Measurements from ENCODE around the gene TSSK3.
"Not testable (repeated sequence)": the region's sequence is repeated elsewhere in the genome, so short reads cannot be mapped to it uniquely, and the experiment has no call there.

The TSSK3 gene

DNA sequence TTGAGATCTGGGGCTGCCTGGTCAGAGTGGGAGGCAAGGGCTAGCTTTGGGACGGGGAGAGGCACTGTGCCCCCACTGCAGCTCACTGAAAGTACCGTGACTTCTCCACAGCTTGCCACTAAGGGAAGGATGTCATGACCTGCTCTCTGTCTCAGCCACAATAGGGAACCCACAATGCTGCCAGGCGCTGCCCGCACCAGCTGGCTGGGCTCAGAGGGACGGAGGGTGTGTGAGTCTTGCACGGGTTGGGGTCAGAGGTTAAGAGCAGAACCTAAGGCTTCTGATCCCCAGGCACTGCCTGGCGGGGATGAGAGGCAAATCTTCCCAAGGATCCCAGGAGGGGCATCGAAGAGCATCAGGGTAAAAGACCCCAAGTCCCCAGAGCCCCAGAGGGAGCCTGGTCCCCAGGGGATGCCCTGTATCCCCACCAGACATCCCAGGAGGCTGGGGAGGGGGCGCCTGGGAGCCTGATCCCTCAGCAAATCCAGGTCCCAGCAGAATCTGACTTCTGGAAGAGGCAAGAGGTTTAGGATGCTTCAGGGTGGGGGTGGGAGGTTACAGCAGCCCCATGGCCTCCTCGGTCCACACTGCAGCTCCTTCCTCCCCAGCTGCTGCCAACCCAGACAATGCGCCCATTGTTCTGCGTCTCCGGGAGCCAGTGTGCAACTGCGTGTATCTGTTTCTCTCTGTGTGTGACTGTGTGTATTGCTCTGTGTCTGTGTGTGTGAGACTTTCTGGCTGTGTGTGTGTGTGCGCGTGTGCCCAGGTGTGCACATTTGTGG lies 24.3 kb upstream of the TSSK3 start:
- peak in 54 of 56 donors; percentile 38 to 95 (median 84) for DNase-seq

DNA sequence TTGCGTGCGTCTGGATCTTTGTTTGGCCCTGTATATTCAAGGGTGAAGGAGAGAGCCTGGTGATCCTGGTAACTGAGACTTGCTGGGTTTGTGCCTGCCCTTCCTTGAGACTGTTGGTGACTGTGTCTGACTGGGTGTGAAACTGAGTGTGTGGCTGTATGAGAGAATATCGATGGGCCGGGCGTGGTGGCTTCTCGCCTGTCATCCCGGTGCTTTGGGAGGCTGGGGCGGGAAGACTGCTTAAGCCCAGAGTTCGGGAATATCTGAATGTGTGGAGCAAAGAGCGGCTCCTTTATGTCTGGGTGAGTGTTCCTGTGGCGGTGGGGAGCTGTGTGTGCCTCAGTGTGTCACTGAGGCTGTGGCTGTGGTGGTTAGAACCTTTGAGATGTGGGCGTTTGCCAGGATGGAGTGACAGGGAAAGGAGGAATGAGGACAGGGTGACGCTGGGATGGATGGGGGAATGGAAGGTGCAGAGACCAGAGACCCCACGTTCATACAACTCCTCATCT lies 23.6 kb upstream of the TSSK3 start:
- DNase-seq, result peak in 5 of 56 donors; percentile 44 to 75 (median 66)

DNA sequence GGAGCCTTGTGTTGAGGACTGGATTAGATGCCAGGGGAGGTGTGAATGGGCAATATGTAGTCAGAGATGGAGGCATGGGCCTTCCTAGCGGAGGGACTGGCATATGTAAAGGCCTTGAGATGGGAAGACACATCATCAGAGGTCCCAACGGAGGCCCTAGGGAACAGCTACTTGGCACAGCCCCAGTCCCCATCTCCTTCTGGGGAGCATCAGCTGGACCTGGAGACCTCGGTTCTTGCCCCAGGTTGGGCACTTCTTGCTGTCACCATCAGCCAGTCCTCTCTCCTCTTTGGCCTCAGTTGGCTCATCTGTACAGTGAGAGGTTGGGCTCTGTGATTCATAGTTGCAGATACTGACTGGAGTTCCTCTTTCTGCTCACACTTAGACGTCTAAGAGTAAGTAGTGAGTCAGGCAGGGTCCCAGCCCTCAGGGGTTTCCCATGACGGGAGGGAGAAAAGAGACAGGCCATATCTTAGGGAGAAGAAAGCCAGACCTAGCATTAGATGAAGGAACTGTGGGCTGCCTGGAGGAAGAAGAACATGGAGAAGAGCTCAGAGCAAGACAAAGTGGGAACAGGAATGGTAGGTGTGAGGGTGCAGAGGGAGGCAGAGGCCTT lies 22.9 kb upstream of the TSSK3 start:
- DNase-seq, result peak in 3 of 56 donors; percentile 35 to 45 (median 39)

DNA sequence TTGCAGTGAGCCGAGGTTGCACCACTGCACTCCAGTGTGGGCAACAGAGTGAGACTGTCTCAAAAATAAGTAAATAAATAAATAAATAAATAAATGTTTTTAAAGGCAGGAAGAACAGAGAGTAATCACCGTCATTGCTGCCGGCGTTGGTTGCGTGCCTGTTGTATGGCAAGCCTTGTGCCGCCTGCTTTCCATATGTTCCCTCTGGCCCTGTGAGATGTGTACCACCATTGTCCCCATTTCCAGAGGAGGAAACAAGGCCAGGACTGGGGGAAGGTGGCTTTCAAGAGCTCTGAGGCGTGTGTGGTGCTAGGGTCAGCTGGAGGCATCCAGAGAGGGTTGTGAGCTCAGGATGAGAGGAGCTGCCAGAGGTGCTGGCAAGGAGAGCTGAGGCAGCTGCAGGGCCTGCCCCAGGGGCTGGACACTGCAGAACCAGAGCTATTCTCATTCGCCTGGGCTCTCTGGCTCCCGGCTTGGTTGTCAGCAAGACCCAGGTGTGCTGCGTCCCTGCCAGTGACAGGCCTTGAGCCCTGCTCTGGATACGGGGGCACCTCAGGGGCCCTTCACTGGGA lies 21.1 kb upstream of the TSSK3 start:
- peak in 16 of 56 donors; percentile 16 to 41 (median 36) for DNase-seq

DNA sequence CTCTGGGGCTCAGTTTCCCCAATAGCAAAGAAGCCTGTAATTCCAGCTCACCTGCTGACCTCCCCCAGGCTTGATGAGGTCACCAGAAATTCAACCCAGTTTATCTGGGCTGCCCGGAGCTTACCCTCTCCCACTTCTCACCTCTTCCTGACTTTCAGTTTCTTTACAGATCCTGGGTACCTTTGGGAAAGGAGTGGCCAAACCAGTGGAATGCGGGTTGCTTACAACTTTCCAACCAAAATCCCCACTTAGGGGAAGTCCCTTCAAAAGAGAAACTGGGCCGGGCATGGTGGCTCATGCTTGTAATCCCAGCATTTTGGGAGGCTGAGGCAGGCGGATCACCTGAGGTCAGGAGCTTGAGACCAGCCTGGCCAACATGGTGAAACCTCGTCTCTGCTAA lies 20.4 kb upstream of the TSSK3 start:
- no peak for DNase-seq

DNA sequence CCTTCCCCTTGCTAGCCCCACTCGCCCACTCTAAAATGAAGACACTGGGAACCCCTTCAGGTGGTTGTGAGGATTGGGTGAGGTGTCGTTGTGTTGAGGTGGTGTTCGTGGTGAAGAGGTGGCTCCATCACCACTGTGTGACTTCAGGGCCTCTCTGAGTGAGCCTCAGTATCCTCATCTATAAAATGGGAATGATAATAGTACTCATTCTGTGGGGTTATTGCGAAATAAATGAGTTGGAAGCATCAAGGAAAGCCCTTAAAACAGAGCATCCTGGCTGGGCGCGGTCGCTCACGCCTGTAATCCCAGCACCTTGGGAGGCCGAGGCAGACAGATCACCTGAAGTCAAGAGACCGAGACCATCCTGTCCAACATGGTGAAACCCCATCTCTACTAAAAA lies 19.6 kb upstream of the TSSK3 start:
- DNase-seq, result no peak

DNA sequence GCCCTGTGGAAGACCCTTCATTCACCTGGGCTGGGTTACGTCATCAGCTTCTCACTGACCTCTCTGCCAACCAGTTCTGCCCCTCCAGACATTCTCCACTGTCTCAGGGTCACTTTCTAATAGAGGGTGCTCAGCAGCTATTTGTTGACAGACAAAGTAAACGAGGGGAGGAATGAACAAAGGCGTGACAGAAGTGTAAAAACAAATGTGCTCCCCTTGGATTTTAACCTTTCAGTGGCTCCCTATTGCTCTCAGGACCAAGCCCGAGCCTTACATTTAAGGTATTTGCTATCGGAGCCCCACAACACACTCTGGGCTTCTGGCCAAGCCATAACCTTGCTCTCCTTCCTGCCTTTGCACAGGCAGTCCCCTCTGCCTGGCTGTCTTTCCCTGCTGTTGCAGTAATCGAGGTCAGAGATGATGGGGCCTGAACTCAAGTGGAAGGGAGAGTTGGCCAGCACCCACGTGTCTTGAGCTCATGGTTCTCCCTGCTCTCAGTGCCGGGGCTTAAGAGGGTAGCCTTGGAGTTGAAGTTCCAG lies 17.0 kb upstream of the TSSK3 start:
- DNase-seq, result no peak

DNA sequence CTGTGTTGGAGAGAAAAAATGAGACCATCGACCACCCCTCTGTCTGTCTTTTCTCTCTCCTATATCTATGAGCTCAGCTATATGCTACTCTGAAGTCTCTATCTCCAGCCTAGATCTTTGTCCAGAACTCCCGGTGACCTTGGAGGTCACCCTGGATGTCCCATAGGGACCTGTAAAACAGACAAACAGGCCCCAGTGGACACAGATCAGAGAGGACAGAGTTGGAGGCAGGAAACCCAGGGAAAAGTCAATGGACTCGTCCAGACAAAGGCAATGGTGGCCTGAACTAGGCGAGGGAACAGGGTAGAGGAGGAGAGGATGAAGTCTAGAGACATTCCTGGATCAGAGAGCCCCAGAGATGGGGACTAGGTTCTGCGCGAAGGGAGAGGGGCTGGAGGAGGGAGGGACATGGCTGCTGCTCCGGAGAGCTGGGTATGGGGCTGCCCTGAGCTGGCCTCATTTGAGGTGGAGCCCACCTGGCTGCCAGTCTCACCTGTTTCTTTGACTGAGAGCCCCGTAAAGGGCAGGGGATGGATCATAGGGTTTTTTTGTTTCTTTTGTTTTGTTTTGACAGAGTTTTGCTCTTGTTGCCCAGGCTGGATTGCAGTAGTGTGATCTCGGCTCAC lies 15.7 kb upstream of the TSSK3 start:
- no peak for DNase-seq

DNA sequence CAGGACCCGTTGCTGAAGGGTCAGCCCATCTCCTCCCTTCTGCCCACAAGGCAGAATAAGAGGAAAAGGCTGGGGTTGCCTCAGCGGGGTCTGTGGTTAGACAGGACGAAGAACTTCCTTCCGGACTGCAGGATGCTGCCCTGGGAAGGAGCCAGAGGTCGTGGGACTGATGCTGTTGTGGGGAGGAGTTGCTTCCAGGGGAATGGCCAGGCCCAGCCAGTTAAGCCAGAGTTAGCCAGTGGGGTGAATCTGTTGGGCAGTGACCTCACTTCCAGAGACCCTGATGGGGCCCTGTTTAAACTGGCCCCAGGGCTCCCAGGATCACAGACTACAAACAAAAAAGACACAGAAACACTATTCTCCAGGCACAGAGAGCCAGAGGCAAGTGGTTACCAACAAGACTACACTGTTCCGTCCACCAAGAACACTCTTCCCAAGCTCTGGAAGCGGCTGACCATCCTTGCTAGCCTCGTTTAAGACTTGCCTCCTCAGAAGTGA lies 13.1 kb upstream of the TSSK3 start:
- no peak for DNase-seq

DNA sequence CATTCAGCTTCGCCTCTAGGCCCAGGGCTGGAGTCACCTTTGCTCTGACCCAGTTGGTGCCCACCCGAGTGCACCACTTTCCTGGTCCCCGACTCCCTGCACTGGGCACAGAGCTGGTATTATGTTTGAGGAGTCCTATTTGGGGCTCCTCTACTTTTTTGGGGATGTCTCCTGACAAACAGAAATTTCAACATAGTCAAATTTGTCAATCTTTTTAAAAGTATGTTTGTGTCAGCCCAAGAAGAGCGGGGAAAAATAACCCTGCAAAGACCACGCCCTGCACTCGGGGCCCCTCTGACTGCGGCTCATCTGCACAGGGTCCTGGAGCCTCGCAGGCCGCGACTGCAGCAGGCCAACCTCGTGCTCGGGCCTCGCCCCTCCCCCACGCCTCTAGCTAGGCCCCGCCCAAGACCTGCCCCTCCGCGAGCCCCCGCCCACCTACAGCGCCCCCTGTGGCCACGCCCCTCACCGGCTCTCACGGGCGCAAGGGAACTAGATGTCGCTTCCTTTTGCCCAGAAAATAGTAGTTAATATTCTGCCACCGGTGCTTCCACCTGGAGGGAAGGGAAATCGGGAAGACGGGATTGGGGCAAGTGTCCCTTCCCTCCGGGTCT lies 11.4 kb upstream of the TSSK3 start:
- peak in 36 of 56 donors; percentile 36 to 93 (median 82) for DNase-seq

DNA sequence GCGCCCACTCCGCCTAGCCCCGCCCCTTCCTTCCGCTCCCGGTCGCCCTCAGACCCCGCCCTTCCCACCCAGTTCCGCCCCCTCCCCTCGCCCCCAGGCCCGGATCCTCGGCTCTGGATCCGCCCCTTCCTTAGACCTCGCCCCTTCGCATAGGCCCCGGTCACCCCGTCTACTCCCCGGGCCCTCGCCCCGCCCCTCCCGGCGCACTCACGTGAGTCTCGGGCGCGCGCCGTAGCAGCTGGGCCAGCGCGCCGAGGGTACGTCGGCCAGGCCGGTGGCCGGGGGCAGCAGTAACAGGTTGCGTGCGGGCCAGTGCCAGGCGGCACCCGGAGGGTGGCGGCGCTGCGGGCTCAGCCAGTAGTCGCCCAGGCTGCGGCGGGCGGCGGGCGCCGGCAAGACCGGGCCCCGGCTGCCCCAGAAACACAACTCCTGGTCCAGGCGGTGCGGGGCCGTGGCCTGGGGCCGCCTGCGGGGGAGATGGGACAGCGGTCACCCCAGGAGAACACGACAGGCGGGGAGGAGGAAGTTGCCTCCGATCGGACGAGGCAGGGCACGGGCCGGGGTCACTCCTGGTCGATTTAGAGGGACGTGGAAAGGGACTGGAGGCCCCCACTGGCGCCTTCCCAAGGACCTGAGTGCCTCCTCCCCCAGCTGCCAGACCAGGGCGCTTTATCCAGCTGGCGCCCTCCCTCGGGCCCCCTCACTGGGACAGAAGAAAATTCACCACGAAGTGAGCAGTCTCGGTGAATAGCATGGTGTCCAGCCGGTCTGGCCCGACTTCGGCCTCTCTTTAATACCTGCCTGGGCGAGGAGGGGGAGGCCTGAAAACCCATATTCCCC lies 10.7 kb upstream of the TSSK3 start:
- peak; percentile 56 to 96 (median 89) for DNase-seq

DNA sequence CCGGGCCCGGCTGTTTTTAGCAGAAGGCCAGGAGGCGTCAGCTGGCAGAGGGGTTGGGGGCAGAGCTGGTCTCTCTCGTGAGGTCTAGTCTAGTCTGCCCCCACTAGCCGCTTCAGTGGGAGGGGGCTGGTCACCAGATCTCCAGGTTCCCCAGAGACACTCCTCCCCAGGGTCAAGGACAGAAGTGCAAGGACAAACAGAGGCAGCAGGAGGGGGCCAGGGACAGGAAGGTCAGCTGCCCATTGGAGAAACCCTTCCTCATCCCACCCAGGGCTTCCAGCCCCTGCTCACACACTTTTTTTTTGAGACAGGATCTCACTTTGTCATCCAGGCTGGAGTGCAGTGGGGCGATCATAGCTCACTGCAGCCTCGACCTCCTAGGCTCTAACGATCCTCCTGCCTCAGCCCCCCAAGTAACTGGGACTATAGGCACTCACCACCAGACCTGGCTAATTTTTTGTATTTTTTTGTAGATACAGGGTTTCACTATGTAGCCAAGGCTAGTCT lies 10.0 kb upstream of the TSSK3 start:
- DNase-seq, result peak in 2 of 56 donors; percentile 57 to 64

DNA sequence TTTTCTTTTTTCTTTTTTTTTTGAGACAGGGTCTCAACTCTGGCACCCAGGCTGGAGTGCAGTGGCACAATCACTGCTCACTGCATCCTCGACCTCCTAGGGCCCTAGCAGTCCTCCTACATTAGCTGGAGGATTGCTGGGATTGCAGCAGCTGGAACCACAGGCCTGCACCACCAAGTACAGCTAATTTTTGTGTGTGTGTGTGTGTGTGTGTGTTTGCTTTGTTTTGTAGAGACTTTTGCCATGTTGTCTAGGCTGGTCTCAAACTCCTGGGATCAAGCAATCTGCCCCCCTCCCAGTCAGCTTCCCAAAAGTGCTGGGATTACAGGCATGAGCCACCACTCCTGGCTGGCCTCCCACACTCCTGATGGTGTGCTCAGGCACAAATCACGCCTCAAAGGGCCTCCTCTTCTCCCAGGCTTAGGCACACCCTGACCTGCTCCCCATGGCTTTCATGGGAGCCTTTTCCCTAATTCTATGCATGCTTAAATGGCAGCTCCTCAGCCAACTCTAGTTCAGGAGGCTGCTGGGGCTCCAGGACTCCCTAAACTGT lies 9.4 kb upstream of the TSSK3 start:
- DNase-seq, result no peak

DNA sequence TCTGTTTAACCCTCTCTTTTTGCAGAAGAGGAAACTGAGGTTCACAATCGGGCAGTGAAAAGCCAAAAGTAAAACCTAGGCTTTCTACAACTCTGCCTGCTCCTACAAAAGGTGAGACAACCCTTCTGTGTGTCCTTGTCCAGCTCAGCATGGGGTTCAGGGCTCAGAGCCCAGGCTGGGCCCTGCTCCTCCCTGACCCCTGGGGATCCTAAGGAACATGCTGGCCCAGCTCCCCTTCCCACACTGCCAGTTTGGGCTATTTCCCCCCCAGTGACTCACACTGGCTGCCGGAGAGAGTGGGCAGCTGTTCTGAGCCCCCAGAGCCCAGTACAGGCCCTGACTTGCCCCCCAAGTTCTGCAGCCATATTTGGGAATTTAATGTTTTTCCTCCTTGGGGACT lies 8.9 kb upstream of the TSSK3 start:
- DNase-seq, result no peak

DNA sequence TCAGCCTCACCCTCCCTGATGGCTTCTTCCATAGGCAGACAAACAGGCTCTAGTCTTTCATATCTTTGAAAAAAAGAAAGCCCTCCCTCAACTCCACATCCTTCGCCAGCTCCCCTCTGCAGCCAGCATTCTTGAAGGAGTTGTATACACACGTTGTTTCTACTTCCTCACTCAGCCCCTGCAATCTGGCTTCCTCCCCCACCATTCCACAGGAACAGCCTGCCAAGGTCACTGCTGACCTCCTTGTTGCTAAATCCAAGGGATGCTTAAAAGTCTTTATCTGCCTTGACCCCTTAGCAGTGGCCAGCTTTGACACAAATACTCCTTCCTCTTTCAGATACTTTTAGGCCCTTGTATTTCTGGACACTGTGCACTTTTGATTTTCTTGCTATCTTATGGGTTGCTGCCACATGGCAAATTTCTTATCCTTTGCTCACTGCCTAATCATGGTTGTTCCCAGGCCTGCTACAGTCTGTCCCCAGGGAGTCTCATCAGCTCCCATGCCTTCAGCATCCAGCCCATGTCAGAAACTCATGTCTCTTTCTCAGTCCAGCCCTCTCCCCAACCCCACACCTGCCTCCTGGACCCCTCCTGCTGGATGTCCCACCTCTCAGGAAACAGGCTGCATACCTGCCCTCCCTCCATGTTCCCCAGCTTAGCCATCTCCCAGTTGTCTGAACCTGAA lies 8.3 kb upstream of the TSSK3 start:
- no peak for DNase-seq

DNA sequence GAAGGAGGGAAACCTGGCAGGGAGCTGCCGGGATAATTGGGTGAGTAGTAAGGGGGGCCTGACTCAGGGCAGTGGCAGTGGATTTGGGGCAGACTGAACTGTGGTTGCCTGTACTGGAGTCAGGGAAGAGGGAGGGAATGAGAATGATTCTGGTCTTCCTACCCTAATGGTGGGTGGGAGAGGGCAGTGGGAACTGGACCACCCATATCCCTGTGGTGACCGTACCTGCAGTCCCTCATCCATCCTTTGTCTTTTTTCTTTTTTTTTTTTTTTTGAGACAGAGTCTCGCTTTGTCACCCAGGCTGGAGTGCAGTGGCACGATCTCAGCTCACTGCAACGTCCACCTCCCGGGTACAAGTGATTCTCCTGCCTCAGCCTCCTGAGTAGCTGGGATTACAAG lies 6.6 kb upstream of the TSSK3 start:
- DNase-seq, result not testable (repeated sequence)

DNA sequence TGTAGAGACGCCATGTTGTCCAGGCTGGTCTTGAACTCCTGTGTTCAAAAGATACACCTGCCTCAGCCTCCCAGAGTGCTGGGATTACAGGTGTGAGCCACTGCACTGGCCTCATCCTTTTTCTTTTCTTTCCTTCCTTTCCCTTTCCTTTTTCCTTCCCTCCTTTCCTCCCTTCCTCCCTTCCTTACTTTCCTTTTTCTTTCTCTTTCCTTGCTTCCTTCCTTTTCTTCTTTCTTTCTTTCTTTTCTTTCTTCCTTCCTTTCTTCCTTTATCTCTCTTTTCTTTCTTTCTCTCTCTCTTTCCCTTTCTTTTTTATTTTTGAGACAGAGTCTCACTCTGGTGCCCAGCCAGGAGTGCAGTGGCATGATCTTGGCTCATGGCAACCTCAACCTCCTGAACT lies 5.9 kb upstream of the TSSK3 start:
- no peak for DNase-seq

DNA sequence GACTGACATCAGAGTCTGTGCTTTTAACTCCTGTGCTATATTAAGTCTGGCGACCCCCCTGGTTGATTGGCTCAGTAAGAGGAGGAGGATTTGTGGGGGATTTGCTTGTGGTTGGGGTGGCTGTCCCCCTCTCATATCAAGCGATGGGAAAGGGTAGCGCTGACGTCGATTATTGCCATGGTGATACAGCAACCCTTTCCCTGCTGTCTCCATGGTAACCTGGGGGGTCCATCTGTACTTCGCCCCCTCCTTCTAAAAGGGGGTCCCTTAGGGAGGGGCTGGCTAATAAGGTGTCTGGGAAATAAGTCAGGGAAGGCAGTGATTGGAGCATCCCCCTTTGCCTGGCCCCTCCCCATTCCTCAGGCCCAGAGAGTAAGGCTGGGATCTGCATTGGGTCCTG lies 4.7 kb upstream of the TSSK3 start:
- peak in 1 of 56 donors; percentile 28 for DNase-seq

DNA sequence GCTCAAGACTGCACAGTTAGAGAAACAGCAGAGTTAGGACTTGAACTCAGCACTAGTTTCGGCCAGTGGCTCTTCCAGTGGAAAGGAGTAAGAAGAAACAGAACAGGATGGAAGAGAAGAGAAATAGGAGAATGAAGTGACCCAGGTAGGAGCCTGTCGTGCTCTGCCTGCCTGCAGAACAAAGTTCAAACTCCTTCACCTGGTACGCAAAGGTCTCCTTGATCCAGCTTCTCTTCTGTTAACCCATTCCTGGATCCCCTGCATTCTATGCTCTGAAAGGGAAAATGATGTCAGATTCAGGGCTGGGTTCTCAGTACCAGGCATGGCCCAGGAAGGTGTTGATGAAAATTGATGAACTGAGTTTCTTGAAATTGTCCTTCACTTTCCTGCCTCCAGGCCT lies 3.9 kb upstream of the TSSK3 start:
- no peak for DNase-seq

Measured in nucleus accumbens (tissue), 56 donors.